Prostate gland (tissue), 2 donors: ENCODE measurements around the gene SYCP3.

Experiments
- POLR2A ChIP-seq: fragments of 450-650 bp; IDR thresholded peaks from one replicate; pipeline ENCODE4 v1.6.1; 2016; ENCODE audit warnings: antibody characterized with exemption, mild to moderate bottlenecking
- TF ChIP-seq, protein P1 (sequence below), 4 experiments: fragments of 200-600 bp in 2 of 4; fragments of 450-650 bp in 2 of 4; sonication (generic) in 2 of 4; IDR thresholded peaks; 1 replicate in 3 of 4; 2 replicates in 1 of 4; pipeline ENCODE4 v1.5.1; 2016 to 2019; ENCODE audit warnings: antibody characterized with exemption in 4 of 4, mild to moderate bottlenecking in 2 of 4, moderate library complexity in 2 of 4

GRCh38 chr12:101779626-101780025 lies 40.4 kb upstream of the SYCP3 start:
- TF ChIP-seq, protein P1, sequence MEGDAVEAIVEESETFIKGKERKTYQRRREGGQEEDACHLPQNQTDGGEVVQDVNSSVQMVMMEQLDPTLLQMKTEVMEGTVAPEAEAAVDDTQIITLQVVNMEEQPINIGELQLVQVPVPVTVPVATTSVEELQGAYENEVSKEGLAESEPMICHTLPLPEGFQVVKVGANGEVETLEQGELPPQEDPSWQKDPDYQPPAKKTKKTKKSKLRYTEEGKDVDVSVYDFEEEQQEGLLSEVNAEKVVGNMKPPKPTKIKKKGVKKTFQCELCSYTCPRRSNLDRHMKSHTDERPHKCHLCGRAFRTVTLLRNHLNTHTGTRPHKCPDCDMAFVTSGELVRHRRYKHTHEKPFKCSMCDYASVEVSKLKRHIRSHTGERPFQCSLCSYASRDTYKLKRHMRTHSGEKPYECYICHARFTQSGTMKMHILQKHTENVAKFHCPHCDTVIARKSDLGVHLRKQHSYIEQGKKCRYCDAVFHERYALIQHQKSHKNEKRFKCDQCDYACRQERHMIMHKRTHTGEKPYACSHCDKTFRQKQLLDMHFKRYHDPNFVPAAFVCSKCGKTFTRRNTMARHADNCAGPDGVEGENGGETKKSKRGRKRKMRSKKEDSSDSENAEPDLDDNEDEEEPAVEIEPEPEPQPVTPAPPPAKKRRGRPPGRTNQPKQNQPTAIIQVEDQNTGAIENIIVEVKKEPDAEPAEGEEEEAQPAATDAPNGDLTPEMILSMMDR (IDR thresholded peaks at IDR 0.05): no peak
- no peak for TF ChIP-seq POLR2A
